HL-60/S4 (cell line): Measurements from ENCODE around the gene NCOA5.
"Not testable (repeated sequence)": the region's sequence is repeated elsewhere in the genome, so short reads cannot be mapped to it uniquely, and the experiment has no call there.

Experiments used
- in situ Hi-C: fragments of 300-500 bp; cut with MboI; formaldehyde crosslinking; loops from 2 replicates; pipeline ENCODE4 v1.14.3; 2022; ENCODE audit warnings: low sequenced_read_pairs

The NCOA5 gene

GRCh38 chr20:46121184-46121930 lies 31.6 kb upstream of the NCOA5 start:
- in situ Hi-C loops, result no loop called here

GRCh38 chr20:46120136-46120535 lies 30.4 kb upstream of the NCOA5 start:
- in situ Hi-C loops, result no loop called here

- in situ Hi-C loops, result no loop called here
Measured at GRCh38 chr20:46119547-46119946, 29.8 kb upstream of the NCOA5 start.

- in situ Hi-C loops, result no loop called here
Measured at GRCh38 chr20:46119028-46119546, 29.3 kb upstream of the NCOA5 start.

- in situ Hi-C loops, result no loop called here
Measured at GRCh38 chr20:46118481-46119020, 28.8 kb upstream of the NCOA5 start.

DNA sequence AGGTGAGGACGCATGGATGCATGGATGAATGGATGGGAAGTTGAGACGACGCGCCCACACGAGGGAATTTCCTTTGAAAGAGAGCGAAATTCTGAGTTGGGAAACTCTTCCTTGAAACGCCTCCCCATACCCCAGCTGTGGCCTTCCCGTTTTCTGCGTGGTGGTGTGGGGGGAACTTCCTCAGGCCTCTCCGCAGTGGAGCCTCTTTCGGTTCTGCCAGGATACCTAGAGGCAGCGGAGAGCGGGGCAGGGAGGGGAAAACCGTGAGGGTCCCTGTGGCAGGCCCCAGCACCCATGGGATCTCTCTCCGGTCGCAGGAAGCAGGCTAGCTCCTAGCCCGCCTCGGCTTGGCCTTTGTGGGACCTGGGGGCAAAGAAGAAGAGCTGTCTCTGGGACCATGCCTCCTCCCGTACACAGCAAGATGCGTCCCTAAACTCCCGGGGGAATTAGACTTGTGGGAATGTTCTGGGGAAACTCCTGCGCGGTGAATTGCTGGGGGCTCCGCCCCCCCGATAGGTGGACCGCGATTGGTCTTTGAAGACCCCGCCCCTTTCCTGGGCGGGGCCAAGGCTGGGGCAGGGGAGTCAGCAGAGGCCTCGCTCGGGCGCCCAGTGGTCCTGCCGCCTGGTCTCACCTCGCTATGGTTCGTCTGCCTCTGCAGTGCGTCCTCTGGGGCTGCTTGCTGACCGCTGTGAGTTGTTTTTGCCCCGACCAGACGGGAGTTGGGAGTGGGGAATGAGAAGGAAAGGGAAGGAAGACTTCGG lies 28.1 kb upstream of the NCOA5 start, which contains the start of gene CD40:
Gene CD40 (plus strand): TSS at position 611 of the 764 bp plus-strand sequence. CDS start 30 bp downstream, at position 641.
- in situ Hi-C loops, result no loop called here

DNA sequence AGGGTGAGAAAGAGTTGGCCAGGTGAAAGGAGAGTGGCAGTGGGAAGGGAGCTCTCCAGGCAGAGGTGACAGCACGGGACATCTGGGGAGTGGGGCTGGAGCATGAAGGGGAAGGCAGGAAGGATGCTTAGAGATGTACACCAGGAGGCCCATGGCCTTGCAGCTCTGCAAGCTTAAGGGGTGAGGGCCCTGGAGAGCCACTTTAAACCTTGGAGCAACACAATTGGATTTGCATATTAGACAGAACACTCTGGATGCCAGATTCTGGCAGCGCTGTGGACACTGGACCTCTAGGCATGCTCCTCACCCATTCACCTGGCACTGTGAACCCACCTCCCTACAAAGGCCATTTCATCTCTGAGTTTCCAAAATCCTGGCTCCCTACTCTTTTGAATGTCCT lies 24.7 kb upstream of the NCOA5 start:
- in situ Hi-C loops, result no loop called here

DNA sequence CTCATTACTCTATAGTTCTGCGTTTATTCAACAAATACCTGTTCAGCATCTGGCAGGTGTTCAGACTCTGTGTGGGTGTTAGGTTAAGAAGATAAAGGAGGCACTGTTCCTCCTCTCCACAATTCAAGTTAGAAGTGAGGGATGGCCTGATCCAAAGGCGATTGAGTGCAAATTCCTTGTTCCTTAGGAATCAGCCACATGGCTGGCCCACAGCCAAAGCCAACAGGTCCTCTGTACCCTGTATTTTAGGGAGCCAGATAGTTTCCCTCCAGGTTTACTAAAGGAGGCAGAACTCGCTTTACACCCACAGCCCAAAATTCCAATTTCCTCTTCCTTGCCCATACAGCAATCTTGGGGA lies 23.3 kb upstream of the NCOA5 start:
- in situ Hi-C loops, result no loop called here

GRCh38 chr20:46112430-46113112 lies 22.8 kb upstream of the NCOA5 start:
- in situ Hi-C loops, result no loop called here

DNA sequence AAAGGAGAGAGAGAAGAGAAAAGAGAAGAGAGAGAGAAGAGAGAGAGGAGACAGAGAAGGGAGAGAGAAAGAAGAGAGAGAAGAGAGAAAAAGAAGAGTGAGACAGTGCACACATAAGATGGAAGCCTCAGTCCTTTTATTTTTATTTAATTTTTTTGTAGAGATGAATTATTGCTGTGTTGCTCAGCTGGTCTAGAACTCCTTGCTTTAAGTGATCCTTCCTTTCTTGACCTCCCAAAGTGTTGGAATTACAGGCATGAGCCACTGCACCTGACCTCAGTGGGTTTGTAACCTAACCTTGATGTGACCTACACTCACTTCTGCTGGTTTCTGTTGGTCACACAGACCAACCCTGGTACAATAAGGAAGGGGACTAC lies 22.1 kb upstream of the NCOA5 start:
- in situ Hi-C loops, result no loop called here

DNA sequence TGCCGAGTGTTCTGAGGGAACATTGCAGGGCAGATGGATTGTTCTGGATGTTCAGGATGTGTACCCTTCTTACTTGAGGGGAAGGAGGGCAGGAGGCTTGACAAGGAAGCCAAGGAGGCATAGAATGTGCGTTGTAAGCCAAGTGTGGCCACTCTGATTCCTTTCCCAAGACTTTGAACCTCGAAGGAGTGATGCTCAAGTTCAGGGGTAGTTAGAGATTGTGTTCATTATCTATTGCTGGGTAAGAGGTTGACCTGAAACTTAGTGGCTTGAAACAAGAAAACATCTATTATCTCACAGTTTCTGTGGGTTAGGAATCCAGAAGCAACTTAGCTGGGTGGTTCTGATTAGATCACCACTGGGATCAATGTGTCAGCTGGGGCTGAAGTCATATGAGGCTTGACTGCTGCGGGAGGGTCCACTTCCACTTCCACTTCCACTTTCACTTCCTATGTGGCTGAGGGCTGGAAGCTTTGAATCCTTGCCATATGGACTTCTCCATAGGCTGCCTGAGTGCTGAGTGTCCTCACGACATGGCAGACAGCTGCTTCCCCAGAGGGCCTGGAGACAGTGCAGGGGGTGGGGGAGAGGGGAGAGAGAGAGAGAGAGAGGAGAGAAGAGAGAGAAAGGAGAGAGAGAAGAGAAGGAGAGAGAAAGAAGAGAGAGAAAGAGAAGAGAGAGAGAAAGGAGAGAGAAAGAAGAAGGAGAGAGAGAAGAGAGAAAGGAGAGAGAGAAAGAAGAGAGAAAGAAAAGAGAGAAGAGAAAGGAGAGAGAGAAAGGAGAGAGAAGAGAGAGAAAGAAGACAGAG lies 21.5 kb upstream of the NCOA5 start:
- in situ Hi-C loops, result no loop called here

DNA sequence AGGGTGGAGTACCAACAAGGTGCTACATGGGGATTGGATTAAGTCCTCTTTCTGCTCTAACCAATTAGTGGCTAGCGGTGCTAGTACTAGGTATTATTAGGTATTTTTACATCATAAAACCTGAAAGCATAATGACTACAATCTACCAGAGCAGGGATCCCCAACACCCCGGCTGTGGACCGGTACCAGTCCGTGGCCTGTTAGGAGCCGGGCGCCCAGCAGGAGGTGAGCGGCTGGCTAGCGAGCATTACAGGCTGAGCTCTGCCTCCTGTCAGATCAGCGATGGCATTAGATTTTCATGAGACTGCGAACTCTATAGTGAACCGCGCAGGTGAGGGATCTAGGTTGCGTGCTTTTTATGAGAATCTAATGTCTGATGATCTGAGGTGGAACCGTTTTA lies 19.2 kb upstream of the NCOA5 start:
- in situ Hi-C loops, result no loop called here

DNA sequence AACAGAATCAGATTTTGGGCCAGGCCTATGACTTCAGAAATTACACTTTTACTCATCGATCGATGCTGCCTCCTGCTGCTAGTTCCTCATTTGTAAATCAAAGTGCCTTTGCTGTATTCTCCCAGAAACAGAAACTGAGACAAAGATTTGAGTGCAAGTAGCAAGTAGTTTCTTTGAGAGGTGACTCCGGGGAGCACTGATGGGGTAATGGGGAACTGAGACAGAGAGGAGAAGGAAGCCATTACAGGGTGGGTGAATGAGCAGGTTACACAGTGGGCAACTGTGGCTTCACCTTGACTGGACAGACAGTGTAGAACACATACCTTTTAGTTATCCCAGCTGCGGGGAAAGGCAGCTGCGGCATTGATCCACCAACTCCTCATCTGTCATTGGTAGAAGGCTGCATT lies 18.7 kb upstream of the NCOA5 start:
- in situ Hi-C loops, result no loop called here

- in situ Hi-C loops, result no loop called here
Measured at GRCh38 chr20:46107061-46107460, 17.3 kb upstream of the NCOA5 start.

DNA sequence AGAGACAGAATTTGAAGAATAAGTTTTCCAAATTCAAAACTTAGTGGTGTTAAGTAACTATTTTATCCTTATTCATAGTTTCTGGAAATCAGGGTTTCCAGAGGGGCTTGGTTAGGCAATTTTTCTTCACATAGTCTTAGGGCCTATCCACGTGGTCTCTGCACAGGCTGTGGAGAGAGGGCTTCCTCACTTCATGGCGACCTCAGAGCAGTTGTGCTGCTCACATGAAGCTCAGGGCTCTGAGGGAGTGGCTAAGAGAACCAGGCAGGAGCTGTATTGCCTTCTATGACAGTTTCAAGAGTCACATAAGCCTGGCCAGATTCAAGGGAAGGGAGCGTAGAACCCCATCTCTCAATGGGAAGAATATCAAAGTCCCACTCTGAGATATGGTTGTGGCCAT lies 14.5 kb upstream of the NCOA5 start:
- in situ Hi-C loops, result no loop called here

GRCh38 chr20:46102940-46103339 lies 13.2 kb upstream of the NCOA5 start:
- in situ Hi-C loops, result no loop called here

DNA sequence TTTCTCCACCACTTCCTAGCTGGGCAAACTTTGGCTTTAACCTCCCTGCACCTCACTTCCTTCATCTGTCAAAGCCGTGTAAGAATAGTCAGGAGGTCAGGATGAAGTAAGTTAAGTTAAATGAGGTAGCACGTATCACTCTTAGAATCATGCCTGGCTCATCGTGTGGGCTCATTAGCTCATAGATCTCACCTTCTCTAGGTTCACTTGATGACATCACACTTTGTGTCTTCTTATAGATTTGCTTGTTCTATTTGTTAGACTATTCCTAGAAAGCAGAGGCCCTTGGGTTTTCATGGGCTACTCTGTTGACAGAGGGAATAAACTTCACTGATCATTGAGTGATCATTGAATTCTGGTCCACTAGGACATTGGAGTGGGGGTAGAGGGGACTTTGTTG lies 12.2 kb upstream of the NCOA5 start:
- in situ Hi-C loops, result no loop called here

DNA sequence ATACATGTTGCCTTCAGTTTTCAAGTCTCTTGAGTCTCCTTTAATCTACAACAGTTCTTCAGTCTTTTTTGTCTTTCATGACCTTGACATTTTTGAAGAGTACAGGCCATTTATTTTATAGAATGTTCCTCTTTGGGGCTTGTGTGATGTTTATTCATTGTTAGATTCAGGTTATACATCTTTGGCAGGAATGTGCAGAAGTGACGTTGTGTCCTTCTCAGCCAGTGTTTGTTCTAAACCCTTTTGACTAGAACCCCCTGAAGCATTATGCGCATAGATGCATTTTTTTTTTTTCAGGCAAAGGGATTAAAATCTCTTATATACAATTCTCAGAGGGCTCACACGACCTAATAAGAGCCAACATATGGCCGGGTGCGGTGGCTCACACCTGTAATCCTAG lies 11.2 kb upstream of the NCOA5 start:
- in situ Hi-C loops, result no loop called here

GRCh38 chr20:46100444-46100843 lies 10.7 kb upstream of the NCOA5 start:
- in situ Hi-C loops, result not testable (repeated sequence)

- in situ Hi-C loops, result no loop called here
Measured at GRCh38 chr20:46099491-46100287, 9.9 kb upstream of the NCOA5 start.
